Measurements from ENCODE around the gene EID3.

DNA sequence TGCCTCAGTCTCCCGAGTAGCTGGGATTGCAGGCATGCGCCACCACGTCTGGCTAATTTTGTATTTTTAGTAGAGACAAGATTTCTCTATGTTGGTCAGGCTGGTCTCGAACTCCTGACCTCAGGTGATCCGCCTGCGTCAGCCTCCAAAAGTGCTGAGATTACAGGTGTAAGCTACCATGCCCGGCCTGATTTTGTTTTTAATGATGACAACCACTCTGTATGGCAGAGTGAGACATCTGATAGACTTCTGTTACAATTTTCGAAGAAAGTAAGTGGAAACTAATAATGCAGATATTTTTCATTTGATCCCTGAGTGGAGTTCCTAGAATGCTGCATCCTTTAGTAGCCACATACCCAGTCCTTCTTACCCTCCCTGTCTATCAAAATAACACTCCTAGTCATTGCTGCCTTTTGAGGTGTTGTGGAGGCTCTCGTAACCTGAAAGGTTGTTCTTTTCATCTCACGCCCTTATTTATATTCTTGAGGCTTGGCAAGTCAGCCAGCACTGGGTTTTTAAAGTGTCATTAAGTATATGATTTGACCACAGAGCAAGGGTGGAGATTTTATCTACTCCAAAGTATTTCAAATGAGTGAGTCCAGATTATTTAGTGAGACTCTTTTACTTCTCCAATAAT is 5.9 kb upstream of the EID3 start:
- no peak for TF ChIP-seq FOXM1 (IDR thresholded peaks at IDR 0.05; ENCODE audit: borderline replicate concordance)
- TF ChIP-seq TARDBP (IDR thresholded peaks at IDR 0.05) = no peak
- TF ChIP-seq SP1 (IDR thresholded peaks at IDR 0.05) = no peak
- no peak for TF ChIP-seq ELF4 (IDR thresholded peaks at IDR 0.05)
- TF ChIP-seq SUZ12 (IDR thresholded peaks at IDR 0.05) = no peak
- TF ChIP-seq BHLHE40 (IDR thresholded peaks at IDR 0.05; ENCODE audit: borderline replicate concordance) = no peak
